Gastrocnemius medialis (tissue), 4 donors: Measurements from ENCODE around the gene SLC66A2.

Experiments used
- CTCF ChIP-seq, 5 experiments: fragments of 450-650 bp in 3 of 5; fragments of 200-600 bp in 2 of 5; sonication (generic) in 2 of 5; IDR thresholded peaks in 4 of 5; conservative IDR thresholded peaks in 1 of 5; 1 replicate in 4 of 5; 2 replicates in 1 of 5; pipeline ENCODE4 v1.5.1; 2016 to 2019; ENCODE audit warnings: antibody characterized with exemption in 5 of 5, mild to moderate bottlenecking in 3 of 5, moderate library complexity in 3 of 5
- POLR2A ChIP-seq, 2 donors: fragments of 450-650 bp; IDR thresholded peaks; one replicate each; pipeline ENCODE4 v1.6.1; 2017; ENCODE audit warnings: antibody characterized with exemption in 2 of 2, mild to moderate bottlenecking in 2 of 2, moderate library complexity in 2 of 2

GRCh38 chr18:79917169-79917852 lies 34.1 kb downstream of the SLC66A2 start:
- TF ChIP-seq CTCF (IDR thresholded peaks at IDR 0.05 in 4 of 5, conservative IDR thresholded peaks at IDR 0.05 in 1 of 5): no peak
- TF ChIP-seq POLR2A (IDR thresholded peaks at IDR 0.05): no peak
